HG02588 (cell line): ENCODE data around the gene MSI2.

Source experiments
- ATAC-seq: cut with Tn5 transposase; IDR thresholded peaks from one replicate; pipeline ENCODE4 v1.9.1; 2021; ENCODE audit warnings: mild to moderate bottlenecking, moderate library complexity; ENCODE audit not compliant: unreplicated experiment

The MSI2 gene

GRCh38 chr17:57245786-57246185 is 10.5 kb upstream of the MSI2 start:
- no peak for ATAC-seq

DNA sequence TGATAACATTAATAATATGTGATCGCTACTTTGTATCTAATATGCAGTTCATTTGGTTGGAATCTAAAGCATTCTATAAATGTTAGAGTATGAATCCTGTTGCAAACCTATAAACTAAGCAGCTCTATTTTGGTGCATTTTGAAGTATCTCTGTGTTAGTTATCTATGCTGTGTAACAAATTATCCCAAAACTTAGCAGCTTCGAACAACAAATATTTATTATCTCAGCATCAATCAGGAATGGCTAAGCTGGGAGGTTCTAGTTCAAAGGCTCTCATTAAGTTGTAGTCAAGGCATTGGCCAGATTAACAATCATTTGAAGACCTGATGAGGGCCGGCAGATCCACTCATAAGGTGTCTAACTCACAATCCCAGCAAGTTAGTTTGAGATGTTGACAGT is 10.1 kb upstream of the MSI2 start:
- no peak for ATAC-seq

GRCh38 chr17:57247261-57247660 is 9.1 kb upstream of the MSI2 start:
- ATAC-seq = no peak

DNA sequence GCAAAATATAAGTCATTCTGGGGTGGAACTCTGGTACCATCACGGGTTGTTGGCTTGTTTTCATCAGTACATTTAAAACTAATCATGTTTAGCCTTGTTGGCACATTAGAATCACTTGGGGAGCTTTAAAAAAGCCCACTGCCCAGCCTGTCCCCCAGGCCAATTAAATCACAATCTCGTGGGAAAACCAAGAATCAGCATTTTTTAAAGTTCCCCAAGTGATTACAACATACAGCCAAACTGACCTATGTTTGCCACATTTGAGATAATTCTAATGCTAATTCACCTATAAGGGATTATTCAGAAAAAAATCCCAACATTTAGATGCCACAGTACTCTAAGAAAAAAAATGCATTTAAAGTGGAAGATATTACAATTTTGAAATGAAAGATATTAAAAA is 8.4 kb upstream of the MSI2 start:
- no peak for ATAC-seq

- ATAC-seq = no peak
These were observed 6.8 kb upstream of the MSI2 start for GRCh38 chr17:57249520-57249919.

- ATAC-seq = no peak
These were observed 5.0 kb upstream of the MSI2 start for GRCh38 chr17:57251211-57251787.

DNA sequence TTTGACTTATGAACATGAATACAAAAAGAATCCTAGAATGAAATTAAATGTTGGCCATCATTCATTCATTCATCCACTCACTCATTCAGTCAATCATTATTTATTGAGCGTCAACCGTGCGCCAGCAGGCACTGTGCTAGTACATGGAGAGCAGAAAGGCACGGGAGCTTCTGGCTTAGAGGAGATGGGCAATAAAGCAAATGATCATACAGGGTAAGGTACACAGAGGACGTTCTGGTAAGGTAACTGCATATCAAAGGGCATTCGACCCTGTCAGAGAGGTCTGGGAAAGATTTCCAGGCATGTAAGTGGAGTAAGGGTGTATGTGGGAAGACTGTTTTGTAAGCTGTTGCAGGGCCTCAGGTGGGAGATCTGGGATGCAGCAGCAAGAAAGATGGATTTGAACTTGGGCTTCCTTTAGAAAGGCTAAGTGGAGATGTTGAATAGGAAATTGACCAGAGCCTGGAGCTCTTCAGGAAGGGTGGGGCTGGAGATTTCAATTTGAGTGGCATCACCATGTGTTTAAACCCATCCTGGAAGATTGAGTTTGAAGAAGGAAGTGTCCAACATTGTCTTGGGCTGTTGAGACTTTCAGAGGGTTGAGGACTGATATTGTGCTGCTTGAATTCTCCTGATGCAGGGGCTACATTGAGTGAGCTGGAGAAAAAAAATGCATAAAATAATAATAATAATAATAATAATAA is 2.8 kb upstream of the MSI2 start:
- ATAC-seq = no peak

DNA sequence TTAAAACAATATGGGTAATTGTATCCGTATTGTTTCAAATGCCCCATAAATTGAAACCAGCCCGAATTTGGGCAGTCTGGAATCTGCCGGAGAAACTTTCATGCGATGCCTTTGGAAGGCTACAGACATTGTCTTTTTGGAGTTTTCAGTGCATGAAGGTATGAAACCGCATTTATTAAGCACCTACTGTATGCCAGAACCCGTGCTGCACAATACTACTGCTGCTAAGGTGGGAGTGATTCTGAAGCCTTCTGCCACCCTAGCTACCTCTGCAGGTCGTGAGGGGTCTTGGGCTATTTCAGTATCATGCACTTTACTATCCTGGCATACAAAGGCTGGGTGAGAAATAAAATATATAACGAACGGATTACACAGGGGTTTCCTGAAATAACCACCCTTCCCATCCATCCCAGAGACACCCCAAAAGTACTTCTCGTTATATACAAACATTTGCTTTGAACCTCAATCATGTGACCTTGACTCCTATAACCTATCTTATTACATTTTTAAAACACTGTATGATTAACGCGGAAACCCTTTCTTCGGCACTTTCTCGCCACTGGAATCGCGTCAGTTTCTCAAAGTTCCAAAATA is 1.0 kb upstream of the MSI2 start:
- ATAC-seq = no peak

GRCh38 chr17:57256708-57257112 is 387 bp downstream of the MSI2 start:
- ATAC-seq = peak; percentile 12

DNA sequence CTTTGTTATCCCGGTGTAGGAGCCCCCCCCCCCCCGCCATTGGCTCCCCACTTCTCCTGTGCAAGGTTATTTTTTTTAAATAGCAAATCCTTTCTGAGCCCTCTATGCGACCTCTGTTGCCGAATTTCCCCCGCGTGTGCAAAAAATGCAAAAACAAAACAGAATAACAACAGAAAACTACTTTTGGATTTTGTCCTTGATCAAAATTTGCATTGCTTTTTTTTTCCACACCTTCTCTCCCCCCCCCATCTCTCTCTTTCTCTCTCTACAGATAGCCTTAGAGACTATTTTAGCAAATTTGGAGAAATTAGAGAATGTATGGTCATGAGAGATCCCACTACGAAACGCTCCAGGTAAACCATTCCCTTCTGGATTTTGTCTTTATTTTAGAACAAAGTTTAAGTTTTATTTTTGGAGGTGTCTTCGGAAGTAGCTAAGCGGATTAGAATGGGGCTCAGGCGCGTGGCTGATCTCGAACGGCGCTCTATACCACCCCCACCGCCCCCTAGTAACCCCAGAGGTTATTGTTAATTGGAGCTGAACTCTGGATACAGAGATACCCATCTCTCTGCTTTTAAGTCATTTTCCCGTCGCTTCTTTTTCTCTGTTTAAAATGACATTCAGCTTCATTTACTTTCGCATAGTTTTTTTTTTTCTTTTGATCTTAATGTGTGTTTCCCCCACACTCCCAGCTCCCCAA is 1.0 kb downstream of the MSI2 start:
- no peak for ATAC-seq

- ATAC-seq = no peak
These were observed 1.9 kb downstream of the MSI2 start for GRCh38 chr17:57257895-57258851.

- no peak for ATAC-seq
These were observed 3.0 kb downstream of the MSI2 start for GRCh38 chr17:57259306-57259705.

GRCh38 chr17:57259817-57260216 is 3.5 kb downstream of the MSI2 start:
- no peak for ATAC-seq

- no peak for ATAC-seq
These were observed 4.2 kb downstream of the MSI2 start for GRCh38 chr17:57260325-57261083.

DNA sequence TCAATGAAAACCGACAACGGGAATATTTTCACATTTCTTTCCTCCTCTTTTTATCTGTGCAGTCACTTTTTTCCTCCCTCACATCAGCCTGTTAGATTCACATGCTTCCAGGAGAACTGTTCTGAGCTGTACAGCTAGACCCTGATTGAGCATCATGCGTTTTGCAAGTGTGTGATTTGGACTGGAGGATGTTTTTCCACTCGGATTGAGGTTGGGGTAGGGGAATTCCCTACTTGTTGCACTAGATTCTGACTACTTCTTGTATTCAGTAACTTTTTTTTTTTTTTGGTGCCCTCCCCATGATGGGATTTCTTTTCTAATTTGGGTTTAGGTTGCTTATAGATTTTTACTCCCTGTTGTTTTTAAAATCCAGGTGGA is 4.8 kb downstream of the MSI2 start:
- no peak for ATAC-seq

GRCh38 chr17:57262557-57262956 is 6.2 kb downstream of the MSI2 start:
- no peak for ATAC-seq

DNA sequence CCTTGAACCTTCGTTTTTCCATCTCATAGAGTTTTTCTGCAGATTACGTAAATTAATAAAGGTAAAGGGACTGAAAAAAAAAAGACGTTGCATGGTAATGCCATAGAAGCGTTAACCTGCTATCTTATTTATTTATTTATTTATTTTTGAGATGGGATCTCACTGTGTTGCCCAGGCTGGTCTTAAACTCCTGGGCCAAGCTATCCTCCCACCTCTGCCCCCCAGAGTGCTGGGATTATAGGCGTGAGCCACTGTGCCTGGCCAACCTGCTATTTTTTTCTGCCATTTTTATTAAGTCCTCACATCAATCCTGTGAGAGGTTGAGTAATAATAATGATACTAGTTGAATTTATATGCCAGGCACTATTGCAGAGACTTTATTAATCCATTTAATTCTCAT is 7.9 kb downstream of the MSI2 start:
- ATAC-seq = no peak

- no peak for ATAC-seq
These were observed 8.5 kb downstream of the MSI2 start for GRCh38 chr17:57264776-57265175.

- ATAC-seq = no peak
These were observed 10.6 kb downstream of the MSI2 start for GRCh38 chr17:57266902-57267311.

DNA sequence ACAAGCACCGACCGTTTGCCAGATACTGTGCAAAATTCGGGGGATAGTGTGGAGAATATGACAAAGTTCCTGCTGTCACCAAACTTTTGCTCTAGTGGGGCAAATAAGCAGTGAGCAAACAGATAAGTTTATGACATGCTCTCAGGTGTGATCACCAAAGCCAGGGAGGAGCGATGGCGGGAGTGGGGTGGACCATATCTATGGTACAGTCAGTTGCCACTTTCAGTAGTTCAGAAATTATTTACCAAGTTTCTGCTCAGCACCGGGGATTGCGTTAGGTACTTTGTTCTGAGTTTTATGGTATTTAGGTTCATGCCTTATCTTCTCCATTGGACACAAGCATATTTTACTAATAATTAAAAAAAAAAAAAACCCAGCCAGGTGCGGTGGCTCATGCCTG is 11.9 kb downstream of the MSI2 start:
- ATAC-seq = no peak
